ENCODE data around the gene BCOR. TPM values are rescaled to one million over a fixed set of nuclear protein-coding genes. Genes with fewer than 3 reads are reported as not detected.
A peak's percentile ranks its signal among the peaks of the same experiment; 100 is the strongest.

BCOR gene
- total and polyA plus RNA-seq, 2 of the 4 experiments (the other 2 are of a cell fraction) = 7.5 to 9.0 TPM

GRCh38 chrX:40072246-40072645 lies 25.5 kb downstream of the BCOR start:
- Histone ChIP-seq H3K27me3 (ENCODE audit: control insufficient read depth, insufficient read depth, low read length) (no peaks in the 10 kb centered on the region; the same call in 1 of the 2 replicates), H4K5ac (ENCODE audit: low read depth, low read length) (no peak overlapping the region), H3K79me1 (ENCODE audit: low read depth in 1 of 2, low read length in 2 of 2) (peaks cover 8 to 28% of the 10 kb centered on the region in 2 experiments; a peak in 3 of 4 replicates), H4K91ac (ENCODE audit: insufficient read depth, low read depth, low read length) (no peak overlapping the region), H3K9me1 (ENCODE audit: insufficient read depth, low read length) (0 out of 2 replicates have a peak, but pooled peaks cover 3% of the 10 kb centered on the region), H3K27ac (ENCODE audit: insufficient read depth, low read length) (no peak overlapping the region), H2BK20ac (ENCODE audit: low read depth, low read length) (no peak overlapping the region), H3K4me2 (ENCODE audit: low read depth, low read length) (no peak overlapping the region), H3K18ac (ENCODE audit: low read depth, low read length) (no peak overlapping the region), H3K23ac (ENCODE audit: low read depth, low read length) (no peak overlapping the region), H3K9me3 (ENCODE audit: control insufficient read depth, insufficient read depth, low read length) (no peaks in the 10 kb centered on the region; the same call in 1 of the 2 replicates), H3K4me1 (ENCODE audit: control insufficient read depth, insufficient read depth, low read length) (no peaks in the 10 kb centered on the region), H2BK120ac (ENCODE audit: low read depth, low read length) (no peak overlapping the region), H3K36me3 (ENCODE audit: control insufficient read depth, insufficient read depth, low read length) (peaks cover 41% of the 10 kb centered on the region), H2AK5ac (ENCODE audit: low read depth, low read length) (no peak overlapping the region), H2BK5ac (ENCODE audit: low read depth, low read length, poor library complexity, severe bottlenecking) (no peak overlapping the region), H3K9ac (ENCODE audit: low read depth, low read length) (no peak overlapping the region), H2AK9ac (replicated peaks; ENCODE audit: low read depth, low read length, poor library complexity) (no peak overlapping the region), H2AFZ (replicated peaks; ENCODE audit: low read length, poor library complexity) (no peak overlapping the region), H3K4ac (ENCODE audit: low read depth, low read length) (no peak overlapping the region), H4K8ac (ENCODE audit: low read depth in 2 of 2, low read length in 2 of 2) (no peak overlapping the region), H3K56ac (ENCODE audit: extremely low read depth, insufficient read depth, low read length) (no peak overlapping the region), H3K4me3 (ENCODE audit: insufficient read depth, low read depth, low read length) (no peak overlapping the region), H3K14ac (replicated peaks; ENCODE audit: low read depth, low read length) (no peak overlapping the region), H4K20me1 (ENCODE audit: insufficient read depth, low read length) (peaks cover 17% of the 10 kb centered on the region), H2BK15ac (ENCODE audit: low read depth, low read length) (no peak overlapping the region)
- no CpG with 5 or more reads among the region's 9 CpGs for WGBS, 2 experiments (ENCODE audit: extremely low coverage in 2 of 2, insufficient read length in 1 of 2)
- in situ Hi-C loops (cut with MboI; ENCODE audit: low sequenced_read_pairs) (no loop called here), intact Hi-C loops (cut with micrococcal nuclease) (no loop called here), dilution Hi-C loops (cut with HindIII; ENCODE audit: low sequenced_read_pairs, unreplicated experiment) (no loop called here)
- ChIA-PET CTCF (no interaction called here), POLR2A (ENCODE audit: unreplicated experiment) (no interaction called here)
- BruUV-seq (replicated peaks) = no TSS peak
- no peak for DNase-seq
- TF ChIP-seq POLR2A (IDR thresholded peaks at IDR 0.05; ENCODE audit: low read depth, low read length) (no peak), USF2 (IDR thresholded peaks at IDR 0.05; ENCODE audit: low read depth, low read length) (no peak), MAZ (IDR thresholded peaks at IDR 0.05; ENCODE audit: borderline replicate concordance, low read depth, low read length) (no peak), FOS (IDR thresholded peaks at IDR 0.05; ENCODE audit: low read depth, low read length) (no peak), SMC3 (IDR thresholded peaks at IDR 0.05; ENCODE audit: low read depth, low read length) (no peak), MAFK (IDR thresholded peaks at IDR 0.05; ENCODE audit: low read depth, low read length) (peak; percentile 65)
- no peak for ATAC-seq (ENCODE audit: low read depth)
